GM18858 (cell line): Measurements from ENCODE around the gene GPSM1.
"Not testable (repeated sequence)": the region's sequence is repeated elsewhere in the genome, so short reads cannot be mapped to it uniquely, and the experiment has no call there.

ENCODE experiments used
- ATAC-seq: cut with Tn5 transposase; IDR thresholded peaks from one replicate; pipeline ENCODE4 v1.9.1; 2021; ENCODE audit not compliant: unreplicated experiment

GPSM1 gene

GRCh38 chr9:136316896-136317676 lies 10.3 kb upstream of the GPSM1 start:
- ATAC-seq: no peak

- no peak for ATAC-seq
Observed at GRCh38 chr9:136317695-136318094, 9.6 kb upstream of the GPSM1 start.

GRCh38 chr9:136318111-136318775 lies 9.1 kb upstream of the GPSM1 start:
- ATAC-seq: no peak

GRCh38 chr9:136318776-136319241 lies 8.5 kb upstream of the GPSM1 start:
- no peak for ATAC-seq

- ATAC-seq: not testable (repeated sequence)
Observed at GRCh38 chr9:136319244-136319643, 8.1 kb upstream of the GPSM1 start.

- ATAC-seq: not testable (repeated sequence)
Observed at GRCh38 chr9:136319955-136320354, 7.4 kb upstream of the GPSM1 start.

GRCh38 chr9:136320972-136321371 lies 6.4 kb upstream of the GPSM1 start:
- ATAC-seq: not testable (repeated sequence)

- ATAC-seq: no peak
Observed at GRCh38 chr9:136321561-136321960, 5.8 kb upstream of the GPSM1 start.

GRCh38 chr9:136322756-136323330 lies 4.5 kb upstream of the GPSM1 start:
- ATAC-seq: no peak

- ATAC-seq: no peak
Observed at GRCh38 chr9:136323371-136323789, 4.0 kb upstream of the GPSM1 start.

- ATAC-seq: no peak
Observed at GRCh38 chr9:136324501-136325300, 2.6 kb upstream of the GPSM1 start.

- ATAC-seq: no peak
Observed at GRCh38 chr9:136325358-136325757, 2.0 kb upstream of the GPSM1 start.

GRCh38 chr9:136326061-136326760 lies 1.1 kb upstream of the GPSM1 start:
- no peak for ATAC-seq

- no peak for ATAC-seq
Observed at GRCh38 chr9:136326761-136327303, 507 bp upstream of the GPSM1 start.

GRCh38 chr9:136328011-136328621 lies 777 bp downstream of the GPSM1 start:
- ATAC-seq: no peak

- ATAC-seq: no peak
Observed at GRCh38 chr9:136328622-136329041, 1.3 kb downstream of the GPSM1 start.

GRCh38 chr9:136329211-136329627 lies 1.9 kb downstream of the GPSM1 start:
- no peak for ATAC-seq

- no peak for ATAC-seq
Observed at GRCh38 chr9:136329636-136330405, 2.5 kb downstream of the GPSM1 start.

- ATAC-seq: no peak
Observed at GRCh38 chr9:136330406-136330990, 3.2 kb downstream of the GPSM1 start.
